Thoracic aorta (tissue), 2 donors: Measurements from ENCODE around the gene FYCO1. TPM values are rescaled to one million over a fixed set of nuclear protein-coding genes. Genes with fewer than 3 reads are reported as not detected.

Experiments used
- ATAC-seq: fragments of 150-250 bp; one replicate; pipeline ENCODE4 v1.8.0; 2017; ENCODE audit warnings: low read depth; ENCODE audit not compliant: insufficient number of reproducible peaks, low FRiP score
- DNase-seq: peaks from one replicate; pipeline ENCODE4 v3.0.0-alpha.2; 2020; ENCODE audit warnings: low spot score
- H3K27ac ChIP-seq, 2 donors: fragments of 200-600 bp; sonication (generic); 1 replicate in 1 of 2; 2 replicates in 1 of 2; pipeline ENCODE4 v1.5.1; 2016; ENCODE audit warnings: mild to moderate bottlenecking in 2 of 2, moderate library complexity in 2 of 2
- H3K27me3 ChIP-seq: fragments of 200-600 bp; sonication (generic); replicated peaks from 2 replicates; pipeline ENCODE4 v1.6.0; 2016; ENCODE audit warnings: mild to moderate bottlenecking; ENCODE audit not compliant: insufficient read depth
- H3K36me3 ChIP-seq: fragments of 200-600 bp; sonication (generic); one replicate; pipeline ENCODE4 v1.5.1; 2016
- H3K4me1 ChIP-seq, 2 donors: fragments of 200-600 bp; sonication (generic); 1 replicate in 1 of 2; 2 replicates in 1 of 2; pipeline versions ENCODE4 v1.5.1 to v1.6.0; 2016; ENCODE audit warnings: low read depth in 2 of 2, mild to moderate bottlenecking in 1 of 2; ENCODE audit not compliant: control insufficient read depth in 1 of 2
- H3K4me3 ChIP-seq: fragments of 200-600 bp; sonication (generic); 2 replicates; pipeline ENCODE4 v1.5.1; 2016; ENCODE audit warnings: mild to moderate bottlenecking
- H3K9me3 ChIP-seq: fragments of 200-600 bp; sonication (generic); 2 replicates; pipeline ENCODE4 v1.5.1; 2016
- CTCF ChIP-seq: fragments of 200-600 bp; sonication (generic); IDR thresholded peaks from one replicate; pipeline ENCODE4 v1.5.1; 2019; ENCODE audit warnings: antibody characterized with exemption
- total RNA-seq, 2 donors: library from RNA; depleted of rRNA; stranded (reverse); fragments of >200 nt; gene quantifications; one replicate each; pipeline versions ENCODE4 v1.1.0 to v1.2.3, GENCODE V29; 2016

Gene FYCO1
- total RNA-seq, 2 donors from 2014 or later = 70.4 to 86.1 TPM

- Histone ChIP-seq H3K36me3 (peaks cover 59% of the 10 kb centered on the region), H3K4me1 (peaks cover 3 to 32% of the 10 kb centered on the region in 2 donors), H3K27me3 (no peaks in the 10 kb centered on the region), H3K27ac (peak overlapping the region in 1 of 2 donors; percentile 36), H3K4me3 (no peak overlapping the region), H3K9me3 (no peaks in the 10 kb centered on the region)
- ATAC-seq (no peak), DNase-seq (no peak)
- TF ChIP-seq CTCF = no peak
Measured at GRCh38 chr3:45978006-45978761, 17.4 kb downstream of the FYCO1 start.

GRCh38 chr3:45976191-45977091 lies 19.2 kb downstream of the FYCO1 start:
- H3K36me3 ChIP-seq = peaks cover 54% of the 10 kb centered on the region
- peaks cover 13 to 32% of the 10 kb centered on the region in 2 donors for H3K4me1 ChIP-seq
- no peak for ATAC-seq

GRCh38 chr3:45975686-45976085 lies 19.9 kb downstream of the FYCO1 start:
- ATAC-seq = no peak
- Histone ChIP-seq H3K4me1 (peaks cover 13 to 25% of the 10 kb centered on the region in 2 donors), H3K27me3 (no peaks in the 10 kb centered on the region), H3K36me3 (peaks cover 49% of the 10 kb centered on the region), H3K27ac (peak overlapping the region; percentile 12 to 38), H3K4me3 (no peak overlapping the region), H3K9me3 (no peaks in the 10 kb centered on the region)
- TF ChIP-seq CTCF = no peak
- no peak for DNase-seq

More at GRCh38 chr3:45976191-45977091, 19.2 kb downstream of the FYCO1 start:
- Histone ChIP-seq H3K9me3 (no peaks in the 10 kb centered on the region), H3K27ac (peak overlapping the region; percentile 12 to 38), H3K4me3 (no peak overlapping the region), H3K27me3 (no peaks in the 10 kb centered on the region)
- no peak for DNase-seq
- TF ChIP-seq CTCF = no peak

GRCh38 chr3:45974686-45975085 lies 20.9 kb downstream of the FYCO1 start:
- Histone ChIP-seq H3K27ac (peak overlapping the region; percentile 10 to 18), H3K27me3 (no peaks in the 10 kb centered on the region), H3K4me3 (no peak overlapping the region), H3K4me1 (peaks cover 13 to 25% of the 10 kb centered on the region in 2 donors), H3K9me3 (no peaks in the 10 kb centered on the region), H3K36me3 (peaks cover 44% of the 10 kb centered on the region)
- no peak for TF ChIP-seq CTCF
- DNase-seq (no peak), ATAC-seq (no peak)
